GM19324 (cell line): ENCODE measurements around the gene FLT4.

ENCODE experiments used
- ATAC-seq: cut with Tn5 transposase; IDR thresholded peaks from one replicate; pipeline ENCODE4 v1.9.1; 2021; ENCODE audit warnings: mild to moderate bottlenecking, moderate library complexity; ENCODE audit not compliant: unreplicated experiment, low FRiP score

The FLT4 gene

DNA sequence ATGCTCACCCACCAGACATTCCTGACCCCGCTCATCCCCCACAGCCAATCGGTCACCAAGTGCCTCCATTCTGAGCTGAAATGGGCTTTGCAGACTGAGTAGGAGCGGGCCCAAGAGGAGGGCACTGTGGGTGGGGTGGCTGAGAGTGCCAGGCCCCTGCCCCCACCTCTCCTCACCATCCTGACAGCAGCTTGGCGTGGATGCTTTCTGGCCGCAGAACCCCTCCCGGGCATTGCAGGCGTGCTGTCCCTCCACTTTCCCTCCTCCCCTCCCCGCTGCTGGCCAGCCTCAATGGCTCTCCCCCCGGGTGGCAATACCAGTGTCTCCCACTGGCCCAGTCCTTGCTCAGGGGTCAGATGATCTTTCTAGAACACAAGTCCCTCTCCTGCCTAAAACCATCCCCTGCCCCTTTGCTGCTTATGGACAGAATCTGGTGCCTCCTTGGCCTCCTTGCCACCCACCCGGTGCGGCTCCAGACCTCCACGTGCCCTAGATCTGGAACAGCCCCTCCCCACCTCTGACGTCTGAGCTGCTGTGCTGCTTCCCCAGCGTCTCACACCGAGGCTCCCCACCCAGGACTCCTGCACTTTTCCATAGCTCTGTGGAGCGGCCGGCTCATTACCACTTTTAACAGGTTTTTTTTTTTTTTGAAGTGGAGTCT, 6.1 kb downstream of the FLT4 start:
- ATAC-seq: no peak

DNA sequence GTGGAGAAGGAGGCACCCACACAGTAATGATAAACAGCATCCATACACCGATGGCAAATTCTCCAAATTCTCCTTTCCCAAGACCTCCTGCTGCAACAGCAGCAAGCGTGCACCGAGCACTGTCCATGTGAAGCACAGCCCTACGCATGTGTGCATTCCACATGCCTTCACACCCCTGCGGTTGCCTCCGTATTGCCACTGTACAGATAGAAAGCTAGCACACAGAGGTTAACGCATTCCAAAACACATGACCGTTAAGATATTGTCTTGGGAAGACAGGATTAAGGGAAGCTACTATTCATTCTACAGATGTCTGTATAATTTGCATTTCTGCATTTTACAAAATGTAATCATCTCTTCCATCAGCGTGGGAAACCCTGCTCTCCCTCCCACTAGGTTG, 6.6 kb downstream of the FLT4 start:
- no peak for ATAC-seq

DNA sequence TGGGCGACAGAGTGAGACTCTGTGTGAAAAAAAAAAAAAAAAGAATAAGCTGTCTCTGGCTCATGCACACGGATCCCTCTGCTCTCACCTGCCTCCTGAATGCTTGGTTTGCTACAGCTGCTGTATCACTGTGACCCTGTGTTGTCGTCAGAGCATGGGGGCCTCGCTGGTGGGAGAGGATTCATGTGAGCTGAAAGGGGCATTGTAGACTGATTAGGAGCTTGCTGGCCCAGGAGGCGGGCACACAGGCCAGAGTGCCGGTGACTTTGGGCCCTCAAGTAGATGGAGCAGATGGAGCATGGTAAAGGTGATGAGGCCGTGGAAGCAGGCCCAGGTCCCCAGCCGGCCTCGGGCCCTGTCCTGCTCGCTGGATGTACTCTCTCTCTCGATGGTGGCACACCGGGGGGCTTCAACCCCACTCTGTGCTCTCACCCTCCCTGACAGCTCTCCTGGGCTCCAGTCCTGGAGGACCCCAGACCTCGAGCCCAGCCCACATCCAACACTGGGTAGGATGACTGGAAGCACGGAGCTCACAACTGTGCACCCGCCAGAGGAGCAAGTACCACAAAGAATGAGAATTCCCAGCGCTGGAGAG, 7.1 kb downstream of the FLT4 start:
- ATAC-seq: no peak

DNA sequence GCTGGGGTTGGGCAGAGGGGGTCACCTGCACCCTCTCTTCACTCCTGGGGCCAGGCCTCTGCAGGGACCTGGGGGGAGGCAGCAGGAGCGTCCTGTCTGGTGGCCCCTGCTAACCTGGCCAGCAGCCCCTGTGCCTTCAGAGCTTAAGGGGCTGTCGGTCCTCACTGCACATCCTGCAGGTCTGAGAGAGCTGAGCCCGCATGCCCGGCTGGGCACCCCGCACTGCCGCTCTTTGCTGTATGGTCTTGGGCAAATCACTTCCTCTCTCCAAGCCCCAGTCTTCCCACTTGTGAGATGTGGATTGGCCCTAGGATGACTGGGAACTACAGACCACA, 7.9 kb downstream of the FLT4 start:
- no peak for ATAC-seq

DNA sequence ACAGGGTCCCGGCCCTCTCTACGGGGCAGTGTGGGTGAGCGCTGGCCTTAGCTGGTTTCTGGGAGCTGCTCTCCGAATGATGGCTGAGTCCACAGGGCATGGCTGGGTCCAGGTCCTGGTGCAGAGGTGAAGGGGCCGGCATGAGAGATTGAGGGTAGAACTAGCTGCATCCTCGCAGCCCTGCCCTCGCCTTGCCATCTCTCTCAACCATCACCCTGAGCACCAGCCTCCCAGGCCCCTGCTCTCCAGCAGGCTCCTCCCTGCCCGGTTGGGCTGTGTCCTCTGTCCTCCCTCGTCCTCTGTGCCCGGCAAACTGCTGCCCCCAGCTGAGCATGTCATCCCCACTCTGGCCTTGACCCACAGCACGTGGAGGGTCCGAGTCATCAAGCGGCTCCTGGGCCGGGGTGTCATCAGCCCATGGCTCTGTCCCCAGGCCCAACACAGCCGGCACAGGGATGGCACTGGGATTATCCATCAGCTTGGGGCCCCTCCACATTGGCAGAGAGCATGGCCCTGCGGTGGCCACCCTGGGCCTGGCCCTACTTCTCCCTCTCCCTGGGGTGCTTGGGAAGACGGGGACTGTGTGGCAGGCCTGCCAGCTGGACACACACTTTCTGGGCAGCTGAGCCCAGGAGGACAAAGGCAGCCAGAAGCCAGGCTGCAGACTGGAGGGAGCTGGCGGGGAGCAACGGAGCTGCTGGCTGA, 8.4 kb downstream of the FLT4 start:
- ATAC-seq: no peak

DNA sequence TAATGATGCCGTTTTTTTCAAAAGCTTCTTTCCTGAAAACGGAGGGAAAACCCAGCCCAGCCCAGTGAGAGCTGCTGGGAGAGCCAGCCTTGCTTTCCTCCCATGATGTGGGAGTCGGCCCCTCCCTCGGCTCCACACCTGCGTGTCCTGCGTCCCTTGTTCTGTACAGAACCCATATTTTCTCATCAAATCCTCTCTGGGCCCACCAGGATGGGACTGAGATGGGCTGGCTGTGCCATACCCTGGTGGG, 8.9 kb downstream of the FLT4 start:
- ATAC-seq: no peak

DNA sequence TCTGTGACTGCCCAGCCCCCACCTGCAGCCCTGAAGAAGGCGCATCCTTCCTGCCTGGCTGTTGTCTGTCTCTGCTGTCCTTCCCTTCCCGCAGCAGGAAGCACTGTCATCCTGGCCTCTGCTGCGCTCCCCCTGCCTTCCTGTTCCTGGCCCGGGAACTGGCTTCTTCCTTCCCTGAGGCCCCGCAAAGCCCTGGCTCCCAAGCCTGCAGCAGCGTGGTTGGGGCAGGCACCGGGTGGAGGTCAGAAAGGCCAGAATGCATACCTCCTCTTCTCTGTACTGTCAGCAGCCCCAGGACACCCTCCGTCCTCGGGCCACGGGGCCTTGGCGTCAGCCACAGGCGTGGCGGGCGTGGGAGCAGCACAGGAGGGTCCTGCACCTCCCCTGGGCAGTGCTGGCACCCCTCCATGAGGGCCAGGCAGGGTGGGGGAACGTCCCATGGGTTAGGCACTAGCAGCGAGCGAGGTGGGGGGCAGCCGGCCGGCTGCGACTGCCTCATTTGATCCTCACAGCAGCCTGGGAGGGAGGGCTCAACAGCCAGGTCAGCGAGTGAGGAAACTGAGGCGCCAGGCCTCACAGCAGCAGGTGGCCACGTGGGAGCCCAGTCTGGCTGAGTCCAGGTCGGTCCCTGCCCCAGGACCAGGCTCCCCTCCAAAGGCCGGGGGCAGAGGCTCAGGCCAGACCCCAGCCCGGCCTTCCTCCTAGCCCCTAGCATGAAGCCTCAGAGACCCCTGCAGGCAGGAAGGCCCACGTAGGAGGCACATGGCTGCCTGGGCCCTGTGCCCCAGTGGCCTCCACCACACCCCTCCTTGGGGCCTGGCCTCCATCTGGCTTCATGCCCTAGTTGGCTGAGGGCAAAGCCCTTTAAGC, 9.4 kb downstream of the FLT4 start:
- no peak for ATAC-seq

DNA sequence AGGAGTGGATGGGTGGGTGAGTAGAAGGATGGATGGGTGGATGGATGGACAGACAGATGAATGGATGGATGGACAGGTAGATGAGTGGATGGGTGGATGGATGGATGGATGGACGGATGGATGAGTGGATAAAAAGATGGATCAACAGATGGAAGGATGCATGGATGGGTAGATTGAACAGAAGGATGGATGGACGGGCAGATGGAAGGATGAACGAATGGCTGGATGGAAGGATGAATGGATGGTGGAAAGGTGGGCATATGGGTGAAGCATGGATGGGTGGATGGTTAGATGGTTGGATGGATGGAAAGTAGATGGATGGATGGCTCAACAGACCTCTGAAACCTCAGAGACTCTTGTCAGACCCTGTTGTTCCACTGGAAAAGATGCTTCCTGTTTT, 10.1 kb downstream of the FLT4 start:
- no peak for ATAC-seq

DNA sequence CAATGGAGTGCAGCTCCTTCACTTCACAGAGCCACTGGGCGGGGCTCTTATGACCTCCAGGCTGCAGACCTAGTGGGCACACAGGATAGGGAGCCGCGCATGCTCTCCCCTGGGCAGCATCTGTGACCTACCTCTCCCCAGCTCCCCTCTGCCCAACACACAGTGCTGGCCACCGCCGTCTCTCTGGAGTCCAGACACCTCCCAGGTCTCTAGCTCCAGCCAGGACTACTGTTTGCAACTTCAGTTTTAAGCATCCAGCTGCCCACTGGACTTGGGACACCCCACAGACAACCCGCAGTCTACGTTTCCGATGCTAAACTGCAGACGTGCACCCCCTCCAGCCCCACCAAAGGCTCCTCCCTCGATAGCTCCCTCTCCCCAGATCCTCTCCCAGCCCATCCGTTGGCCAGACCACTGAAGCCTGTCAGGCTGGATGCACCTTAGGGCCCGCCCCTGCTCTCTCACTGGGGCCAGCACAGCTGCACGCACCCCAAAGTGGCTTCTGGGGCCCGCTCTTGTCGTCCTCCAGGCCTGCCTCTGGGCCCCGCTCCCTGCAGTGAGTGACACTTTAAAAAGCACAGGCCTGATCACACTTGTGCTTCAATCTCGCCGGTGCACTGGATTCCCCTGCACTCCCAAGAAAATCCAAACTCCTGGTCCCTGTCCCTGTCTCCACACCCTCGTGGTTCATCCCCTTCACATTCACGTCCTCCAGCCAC, 11.3 kb downstream of the FLT4 start:
- no peak for ATAC-seq

DNA sequence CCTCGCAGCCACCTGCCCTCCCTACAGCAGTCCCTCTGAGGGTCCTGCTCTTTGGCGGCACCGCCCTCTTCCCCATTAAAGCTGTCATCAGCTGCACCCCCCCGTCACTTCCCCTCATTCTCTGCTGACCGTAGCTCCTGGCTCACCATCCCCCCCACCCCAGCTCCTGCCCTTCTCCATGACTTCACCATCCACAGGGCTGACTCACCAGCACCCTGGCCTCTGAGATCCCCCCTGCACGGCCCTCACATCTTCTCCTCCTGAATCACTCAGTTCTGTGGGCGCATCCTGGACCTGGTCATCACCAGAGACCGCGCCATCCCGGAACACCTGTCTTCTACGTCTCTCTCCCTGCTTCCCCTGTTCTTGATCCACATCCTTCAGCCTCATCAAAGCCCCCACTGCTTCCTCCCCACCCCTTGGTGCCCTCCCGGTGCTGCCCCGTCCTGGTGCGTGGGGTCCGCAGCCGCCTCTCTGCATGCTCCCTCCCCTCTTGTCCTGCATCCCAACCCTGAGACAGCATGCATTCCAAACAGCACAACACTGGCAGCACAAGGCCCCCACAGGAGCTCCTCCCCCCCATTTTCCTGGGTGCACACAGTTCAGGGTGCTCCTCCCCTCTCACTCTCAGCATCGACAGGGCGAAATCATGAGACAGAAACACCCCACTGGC, 12.9 kb downstream of the FLT4 start:
- ATAC-seq: no peak

DNA sequence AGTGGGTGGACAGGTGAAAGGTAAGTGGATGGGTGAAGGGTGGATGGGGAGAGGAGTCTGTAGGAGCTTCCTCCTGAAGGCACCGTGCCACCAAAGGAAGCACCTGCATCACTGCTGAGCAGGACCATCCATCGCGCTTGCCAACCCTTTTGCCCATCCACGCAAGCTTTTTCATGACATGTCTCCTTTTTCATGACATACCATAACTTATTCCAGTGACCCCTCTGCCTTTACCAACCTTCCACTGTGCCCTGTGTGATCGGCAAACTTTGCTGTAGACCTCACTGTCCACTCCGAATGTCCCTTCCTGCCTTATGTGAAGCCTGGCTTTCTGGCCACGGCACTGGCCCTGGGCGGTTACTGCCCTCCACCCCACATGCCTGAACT, 13.4 kb downstream of the FLT4 start:
- ATAC-seq: no peak

DNA sequence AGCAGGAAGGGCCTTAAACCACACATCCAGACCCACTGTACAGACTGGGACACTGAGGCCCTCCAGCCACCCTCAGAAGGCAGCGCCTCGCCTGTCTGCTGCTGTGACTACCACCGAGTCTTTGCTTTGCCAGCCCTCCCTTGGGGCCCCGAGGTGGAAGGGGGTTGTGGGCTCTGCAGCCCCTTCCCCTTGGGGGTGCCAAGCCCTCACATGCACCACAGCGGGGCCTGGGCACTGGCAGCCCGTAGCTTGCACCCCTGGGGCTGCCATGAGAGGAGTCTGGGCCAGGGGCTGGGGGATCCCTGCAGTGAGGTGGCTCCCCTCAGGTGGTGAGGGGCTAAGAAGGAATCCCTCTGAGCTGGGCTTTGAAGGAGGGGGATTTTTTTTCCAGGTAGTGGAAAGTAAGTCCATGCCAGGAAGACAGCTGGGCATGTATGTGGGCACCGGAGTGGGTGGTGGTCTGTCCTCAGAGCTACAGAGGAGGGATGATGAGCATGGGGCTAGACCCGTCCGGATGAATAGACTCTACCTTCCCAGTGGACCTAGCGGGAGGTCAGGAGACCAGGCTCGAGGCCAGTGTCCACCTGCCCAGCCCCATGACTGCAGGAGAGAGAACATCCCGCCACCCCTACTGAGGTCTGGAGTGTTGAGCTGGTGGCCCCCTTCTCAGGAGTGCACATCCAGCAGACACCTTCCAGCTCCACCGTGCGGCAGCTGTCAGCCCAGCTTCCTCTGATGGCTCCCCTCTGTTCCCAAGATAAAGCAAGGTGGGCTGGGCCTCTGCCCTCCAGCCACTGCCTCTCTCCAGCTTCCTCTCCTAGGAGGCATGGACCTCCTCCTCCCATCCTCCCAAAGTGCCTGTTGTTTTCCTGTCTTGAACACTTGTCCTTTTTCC, 15.9 kb downstream of the FLT4 start:
- ATAC-seq: no peak

DNA sequence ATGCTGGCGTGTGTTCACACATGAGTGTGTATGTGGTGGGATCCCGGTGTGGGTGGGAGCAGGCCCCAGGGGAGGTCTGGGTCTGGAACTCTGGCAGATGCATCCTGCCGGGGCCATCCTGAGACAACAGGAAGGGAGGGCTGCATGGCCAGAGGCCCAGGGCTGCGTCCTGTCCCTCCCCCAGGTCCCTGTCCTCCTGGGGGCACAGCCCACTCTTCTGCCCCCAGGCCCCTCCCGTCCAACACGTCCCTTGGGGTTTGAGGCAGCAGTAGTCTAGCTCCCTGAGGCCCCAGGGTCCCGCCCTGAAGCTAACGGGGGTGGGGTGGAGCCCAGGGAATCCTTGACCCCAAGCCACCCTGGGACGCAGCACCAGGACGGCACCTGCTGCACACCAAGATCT, 16.6 kb downstream of the FLT4 start:
- no peak for ATAC-seq

DNA sequence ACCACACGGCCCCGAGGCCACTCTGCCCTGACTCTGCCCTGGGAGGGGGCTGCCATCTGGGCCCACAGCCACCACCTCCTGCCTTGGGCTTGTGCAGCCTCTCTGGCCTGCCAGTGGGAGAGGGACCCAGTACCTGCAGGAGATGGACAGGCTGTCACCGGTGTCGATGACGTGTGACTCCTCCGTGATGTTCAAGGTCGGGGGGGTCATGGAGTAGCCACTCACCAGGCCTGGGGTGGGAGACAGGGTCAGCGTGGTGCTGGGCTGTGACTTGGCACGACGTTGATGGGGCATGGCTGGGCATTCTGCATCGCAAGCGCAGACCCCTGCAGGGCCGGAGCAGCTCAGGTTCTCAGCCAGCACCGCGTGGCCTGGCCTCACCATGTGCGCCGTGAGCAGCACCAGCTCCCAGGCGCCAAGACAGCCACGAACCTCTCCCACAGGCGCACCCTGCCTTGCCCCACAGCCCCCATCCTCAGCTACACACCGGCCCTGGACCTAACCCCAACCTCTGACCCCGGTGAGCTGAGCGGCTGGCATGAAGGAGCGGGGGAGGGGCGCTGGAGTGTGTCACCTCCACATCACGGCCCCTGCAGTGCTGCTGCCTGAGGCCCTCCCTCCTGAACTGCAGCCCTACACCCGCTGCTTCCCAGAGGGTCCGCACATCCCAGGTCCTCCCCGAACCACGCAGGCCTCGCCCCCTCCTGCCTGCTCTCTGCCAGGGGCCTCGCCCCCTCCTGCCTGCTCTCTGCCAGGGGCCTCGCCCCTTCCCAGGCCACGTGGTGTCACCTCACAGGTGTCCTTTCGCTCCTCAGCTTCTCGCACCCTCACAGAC, 17.6 kb downstream of the FLT4 start:
- no peak for ATAC-seq

DNA sequence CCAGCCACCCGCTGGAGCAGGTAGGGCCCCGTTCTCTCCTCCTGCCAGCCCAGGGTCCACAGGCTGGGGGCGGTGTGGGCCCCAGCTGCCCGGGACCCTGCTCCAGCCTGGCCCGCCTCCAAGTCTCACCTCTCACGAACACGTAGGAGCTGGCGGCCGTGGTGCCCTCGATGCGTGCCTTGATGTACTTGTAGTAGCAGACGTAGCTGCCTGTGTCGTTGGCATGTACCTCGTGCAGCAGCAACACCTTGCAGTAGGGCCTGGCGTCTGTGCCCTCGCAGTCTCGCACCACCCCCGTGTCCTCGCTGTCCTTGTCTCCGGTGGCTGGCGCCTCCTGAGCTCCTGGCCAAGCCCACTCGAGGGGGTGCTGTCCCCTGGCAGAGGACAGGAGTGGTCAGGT, 19.0 kb downstream of the FLT4 start:
- ATAC-seq: no peak

DNA sequence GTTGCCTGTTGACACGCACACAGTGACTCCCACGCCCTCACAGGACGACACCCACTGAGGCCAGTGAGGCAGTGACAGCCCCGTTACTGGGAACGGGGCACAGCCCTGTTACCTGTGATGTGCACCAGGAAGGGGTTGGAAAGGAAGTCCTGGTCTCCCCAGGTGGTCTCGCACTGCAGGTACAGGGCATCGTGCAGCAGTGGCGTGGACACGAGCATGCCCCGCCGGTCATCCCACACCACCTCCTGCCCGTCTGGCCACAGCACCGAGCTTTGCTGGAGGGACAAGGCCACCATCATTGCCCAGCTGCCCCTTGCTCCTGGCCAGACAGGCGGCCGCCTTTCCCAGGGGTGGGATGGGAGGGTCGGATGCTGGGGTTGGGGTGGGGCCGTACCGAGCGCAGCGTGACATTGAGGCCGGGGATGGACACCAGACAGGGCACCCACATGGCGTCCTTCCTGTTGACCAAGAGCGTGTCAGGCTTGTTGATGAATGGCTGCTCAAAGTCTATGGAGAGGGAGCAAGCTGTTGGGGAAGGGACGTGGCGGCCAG, 19.5 kb downstream of the FLT4 start:
- ATAC-seq: no peak

DNA sequence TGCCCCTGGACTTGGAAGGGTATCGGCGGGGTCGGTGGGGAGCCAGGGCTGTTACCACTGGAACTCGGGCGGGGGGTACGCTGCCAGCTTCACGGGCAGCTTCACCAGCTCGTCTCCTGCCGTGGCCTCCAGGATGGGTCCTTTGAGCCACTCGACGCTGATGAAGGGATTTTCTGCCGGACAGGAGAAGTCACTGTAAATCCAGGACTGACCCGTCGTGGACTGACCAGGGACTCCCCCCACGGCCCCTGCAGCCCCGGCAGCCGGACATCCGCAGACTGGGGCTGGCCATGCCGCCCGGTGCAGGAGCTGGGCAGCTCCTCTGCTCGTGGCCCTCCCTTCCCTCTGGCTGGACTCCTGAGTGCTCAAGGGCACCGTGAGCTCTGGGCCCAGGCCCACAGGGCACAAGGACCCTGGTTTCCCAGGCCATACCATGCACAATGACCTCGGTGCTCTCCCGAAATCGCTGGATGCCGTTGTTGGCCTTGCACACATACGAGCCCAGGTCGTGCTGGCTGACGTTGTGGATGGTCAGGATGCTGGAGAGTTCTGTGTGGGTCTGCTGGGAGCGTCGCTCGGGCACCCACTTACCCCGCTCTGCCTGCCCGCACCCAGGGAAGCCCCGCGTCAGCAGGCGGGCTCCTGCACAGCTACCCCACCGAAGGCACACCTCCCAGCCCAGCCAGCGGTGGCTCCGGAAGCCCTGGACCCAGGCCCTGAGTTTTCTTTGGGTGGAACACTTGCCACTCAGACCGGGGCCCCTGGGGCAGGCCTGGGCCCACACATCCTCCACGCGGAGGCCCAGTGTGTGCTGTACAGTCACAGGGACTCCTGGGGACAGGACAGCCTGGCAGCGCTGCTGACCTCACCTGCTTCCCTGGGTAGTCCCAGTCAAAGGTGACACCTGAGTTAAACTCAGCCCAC, 20.3 kb downstream of the FLT4 start:
- no peak for ATAC-seq
